ENCODE measurements around the gene SLC39A12.

The SLC39A12 gene

GRCh38 chr10:18056583-18056982 is 104.9 kb downstream of the SLC39A12 start:
- no peak for DNase-seq (ENCODE audit: low read depth in 2 of 2)

GRCh38 chr10:18059826-18060559 is 108.3 kb downstream of the SLC39A12 start:
- DNase-seq (ENCODE audit: low read depth in 2 of 2): no peak

GRCh38 chr10:18066947-18067346 is 115.2 kb downstream of the SLC39A12 start:
- no peak for DNase-seq (ENCODE audit: low read depth in 2 of 2)

GRCh38 chr10:18068401-18068800 is 116.7 kb downstream of the SLC39A12 start:
- DNase-seq (ENCODE audit: low read depth in 2 of 2): no peak

- DNase-seq (ENCODE audit: low read depth in 2 of 2): no peak
Measured at GRCh38 chr10:18071591-18071990, 119.9 kb downstream of the SLC39A12 start.

GRCh38 chr10:18073314-18073713 is 121.6 kb downstream of the SLC39A12 start:
- no peak for DNase-seq (ENCODE audit: low read depth in 2 of 2)

- no peak for DNase-seq (ENCODE audit: low read depth in 2 of 2)
Measured at GRCh38 chr10:18075881-18076280, 124.2 kb downstream of the SLC39A12 start.

GRCh38 chr10:18079665-18080295 is 128.1 kb downstream of the SLC39A12 start:
- no peak for DNase-seq (ENCODE audit: low read depth in 2 of 2)

- no peak for DNase-seq (ENCODE audit: low read depth in 2 of 2)
Measured at GRCh38 chr10:18082381-18082780, 130.7 kb downstream of the SLC39A12 start.

GRCh38 chr10:18085855-18086254 is 134.1 kb downstream of the SLC39A12 start:
- DNase-seq (ENCODE audit: low read depth in 2 of 2): no peak

GRCh38 chr10:18086746-18087145 is 135.0 kb downstream of the SLC39A12 start:
- no peak for DNase-seq (ENCODE audit: low read depth in 2 of 2)

GRCh38 chr10:18087355-18087754 is 135.6 kb downstream of the SLC39A12 start:
- DNase-seq (ENCODE audit: low read depth in 2 of 2): no peak

All from activated CD4-positive, alpha-beta T cell treated with anti-CD3 and anti-CD28 coated beads for 24 hours (primary cell).